Ishikawa (cell line): ENCODE data around the gene OR10A5.

Experiments
- CEBPB ChIP-seq: IDR thresholded peaks from 2 replicates; pipeline ENCODE4 v1.6.1; 2012
- CREB1 ChIP-seq: IDR thresholded peaks from 2 replicates; pipeline ENCODE4 v1.6.1; 2012; ENCODE audit warnings: low read depth
- EGR1 ChIP-seq: IDR thresholded peaks from 2 replicates; pipeline ENCODE4 v1.6.1; 2012
- EP300 ChIP-seq: IDR thresholded peaks from 2 replicates; pipeline ENCODE4 v1.6.1; 2012; ENCODE audit warnings: borderline replicate concordance
- NFIC ChIP-seq: IDR thresholded peaks from 2 replicates; pipeline ENCODE4 v1.6.1; 2012
- RAD21 ChIP-seq: IDR thresholded peaks from 2 replicates; pipeline ENCODE4 v1.6.1; 2012; ENCODE audit warnings: low read depth
- TAF1 ChIP-seq: IDR thresholded peaks from 2 replicates; pipeline ENCODE4 v1.6.1; 2012; ENCODE audit warnings: low read depth, mild to moderate bottlenecking
- TF ChIP-seq, protein P1 (sequence below): IDR thresholded peaks from 2 replicates; pipeline ENCODE4 v1.6.1; 2012; ENCODE audit warnings: low read depth, mild to moderate bottlenecking
- TF ChIP-seq, protein P2 (sequence below): IDR thresholded peaks from 2 replicates; pipeline ENCODE4 v1.6.1; 2012

GRCh38 chr11:6843670-6844069, 1.8 kb upstream of the OR10A5 start:
- TF ChIP-seq EGR1 = no peak
- no peak for TF ChIP-seq CREB1
- TF ChIP-seq RAD21 = no peak
- TF ChIP-seq, protein P1, sequence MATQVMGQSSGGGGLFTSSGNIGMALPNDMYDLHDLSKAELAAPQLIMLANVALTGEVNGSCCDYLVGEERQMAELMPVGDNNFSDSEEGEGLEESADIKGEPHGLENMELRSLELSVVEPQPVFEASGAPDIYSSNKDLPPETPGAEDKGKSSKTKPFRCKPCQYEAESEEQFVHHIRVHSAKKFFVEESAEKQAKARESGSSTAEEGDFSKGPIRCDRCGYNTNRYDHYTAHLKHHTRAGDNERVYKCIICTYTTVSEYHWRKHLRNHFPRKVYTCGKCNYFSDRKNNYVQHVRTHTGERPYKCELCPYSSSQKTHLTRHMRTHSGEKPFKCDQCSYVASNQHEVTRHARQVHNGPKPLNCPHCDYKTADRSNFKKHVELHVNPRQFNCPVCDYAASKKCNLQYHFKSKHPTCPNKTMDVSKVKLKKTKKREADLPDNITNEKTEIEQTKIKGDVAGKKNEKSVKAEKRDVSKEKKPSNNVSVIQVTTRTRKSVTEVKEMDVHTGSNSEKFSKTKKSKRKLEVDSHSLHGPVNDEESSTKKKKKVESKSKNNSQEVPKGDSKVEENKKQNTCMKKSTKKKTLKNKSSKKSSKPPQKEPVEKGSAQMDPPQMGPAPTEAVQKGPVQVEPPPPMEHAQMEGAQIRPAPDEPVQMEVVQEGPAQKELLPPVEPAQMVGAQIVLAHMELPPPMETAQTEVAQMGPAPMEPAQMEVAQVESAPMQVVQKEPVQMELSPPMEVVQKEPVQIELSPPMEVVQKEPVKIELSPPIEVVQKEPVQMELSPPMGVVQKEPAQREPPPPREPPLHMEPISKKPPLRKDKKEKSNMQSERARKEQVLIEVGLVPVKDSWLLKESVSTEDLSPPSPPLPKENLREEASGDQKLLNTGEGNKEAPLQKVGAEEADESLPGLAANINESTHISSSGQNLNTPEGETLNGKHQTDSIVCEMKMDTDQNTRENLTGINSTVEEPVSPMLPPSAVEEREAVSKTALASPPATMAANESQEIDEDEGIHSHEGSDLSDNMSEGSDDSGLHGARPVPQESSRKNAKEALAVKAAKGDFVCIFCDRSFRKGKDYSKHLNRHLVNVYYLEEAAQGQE = no peak
- no peak for TF ChIP-seq TAF1
- no peak for TF ChIP-seq EP300
- no peak for TF ChIP-seq NFIC
- TF ChIP-seq CEBPB = no peak
- TF ChIP-seq, protein P2, sequence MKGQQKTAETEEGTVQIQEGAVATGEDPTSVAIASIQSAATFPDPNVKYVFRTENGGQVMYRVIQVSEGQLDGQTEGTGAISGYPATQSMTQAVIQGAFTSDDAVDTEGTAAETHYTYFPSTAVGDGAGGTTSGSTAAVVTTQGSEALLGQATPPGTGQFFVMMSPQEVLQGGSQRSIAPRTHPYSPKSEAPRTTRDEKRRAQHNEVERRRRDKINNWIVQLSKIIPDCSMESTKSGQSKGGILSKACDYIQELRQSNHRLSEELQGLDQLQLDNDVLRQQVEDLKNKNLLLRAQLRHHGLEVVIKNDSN = no peak
